Neural progenitor cell (in vitro differentiated cells): ENCODE results near the gene AVEN.

Experiments used
- EZH2 ChIP-seq: fragments of 200-600 bp; sonication (generic); IDR thresholded peaks from 2 replicates; pipeline ENCODE4 v1.6.1; 2017; ENCODE audit warnings: antibody characterized with exemption, mild to moderate bottlenecking, moderate library complexity
- TF ChIP-seq, protein P1 (sequence below): fragments of 200-600 bp; sonication (generic); IDR thresholded peaks from 2 replicates; pipeline ENCODE4 v1.5.1; 2017; ENCODE audit warnings: antibody characterized with exemption, mild to moderate bottlenecking

DNA sequence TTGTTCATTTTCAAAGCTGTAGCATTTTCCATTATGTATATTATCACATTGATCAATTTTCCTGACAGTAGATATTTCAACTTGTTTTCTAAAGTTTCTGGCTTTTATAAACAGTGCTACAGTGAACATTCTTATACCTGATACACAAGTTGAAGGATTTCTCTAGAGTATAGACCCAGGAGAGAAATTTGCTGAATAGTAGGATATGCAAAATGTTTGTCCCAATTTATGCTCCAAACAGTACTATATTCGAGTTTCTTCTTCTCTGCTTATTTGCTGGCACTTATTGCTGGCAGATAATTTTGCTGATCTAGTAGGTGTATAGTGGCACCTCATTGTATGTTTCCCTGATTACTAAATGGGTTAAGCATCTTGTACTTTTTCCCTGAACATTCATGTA is 187.9 kb downstream of the AVEN start:
- TF ChIP-seq, protein P1, sequence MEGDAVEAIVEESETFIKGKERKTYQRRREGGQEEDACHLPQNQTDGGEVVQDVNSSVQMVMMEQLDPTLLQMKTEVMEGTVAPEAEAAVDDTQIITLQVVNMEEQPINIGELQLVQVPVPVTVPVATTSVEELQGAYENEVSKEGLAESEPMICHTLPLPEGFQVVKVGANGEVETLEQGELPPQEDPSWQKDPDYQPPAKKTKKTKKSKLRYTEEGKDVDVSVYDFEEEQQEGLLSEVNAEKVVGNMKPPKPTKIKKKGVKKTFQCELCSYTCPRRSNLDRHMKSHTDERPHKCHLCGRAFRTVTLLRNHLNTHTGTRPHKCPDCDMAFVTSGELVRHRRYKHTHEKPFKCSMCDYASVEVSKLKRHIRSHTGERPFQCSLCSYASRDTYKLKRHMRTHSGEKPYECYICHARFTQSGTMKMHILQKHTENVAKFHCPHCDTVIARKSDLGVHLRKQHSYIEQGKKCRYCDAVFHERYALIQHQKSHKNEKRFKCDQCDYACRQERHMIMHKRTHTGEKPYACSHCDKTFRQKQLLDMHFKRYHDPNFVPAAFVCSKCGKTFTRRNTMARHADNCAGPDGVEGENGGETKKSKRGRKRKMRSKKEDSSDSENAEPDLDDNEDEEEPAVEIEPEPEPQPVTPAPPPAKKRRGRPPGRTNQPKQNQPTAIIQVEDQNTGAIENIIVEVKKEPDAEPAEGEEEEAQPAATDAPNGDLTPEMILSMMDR: no peak
- no peak for TF ChIP-seq EZH2
